ENCODE measurements around the gene PLD6.

DNA sequence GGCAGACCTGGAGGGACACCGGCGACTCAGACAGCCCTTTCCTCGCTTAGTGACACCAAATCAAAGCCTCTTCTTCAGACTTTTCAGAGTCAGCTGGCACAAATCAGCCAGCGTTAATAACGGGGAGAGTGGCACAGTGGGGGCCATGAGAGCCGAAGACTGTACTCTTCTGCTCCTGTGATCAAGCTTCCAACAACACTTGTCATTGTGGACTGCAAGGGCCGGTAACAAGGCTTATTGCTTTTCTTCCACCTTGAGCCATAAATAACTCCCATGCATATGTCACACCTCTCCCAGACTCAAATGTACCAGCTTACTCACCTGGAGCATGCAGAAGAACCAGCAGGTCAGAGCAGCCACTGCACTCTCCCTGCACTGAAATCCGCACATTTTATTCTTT lies 18.0 kb upstream of the PLD6 start:
- TF ChIP-seq POLR2A (IDR thresholded peaks at IDR 0.05; ENCODE audit: low read depth, low read length): no peak
- no peak for TF ChIP-seq POLR2AphosphoS5 (IDR thresholded peaks at IDR 0.05; ENCODE audit: low read depth, low read length)
- no peak for TF ChIP-seq SPI1 (IDR thresholded peaks at IDR 0.05; ENCODE audit: low read depth, low read length)
- no peak for TF ChIP-seq TAF1 (IDR thresholded peaks at IDR 0.05; ENCODE audit: low read depth, low read length)
- TF ChIP-seq PAX5 (IDR thresholded peaks at IDR 0.05; ENCODE audit: insufficient read depth, low read length, severe bottlenecking): no peak
